ENCODE data around the gene REST. TPM values are rescaled to one million over a fixed set of nuclear protein-coding genes. Genes with fewer than 3 reads are reported as not detected.
A peak's percentile ranks its signal among the peaks of the same experiment; 100 is the strongest.

REST gene
- total and polyA plus RNA-seq, 9 of the 15 experiments (the other 6 are each of a cell fraction or from before 2014, with no cell fraction given): 2.9 to 24.0 (median 19.2) TPM

- TF ChIP-seq RERE (CRISPR knock-in tag; IDR thresholded peaks at IDR 0.05; ENCODE audit: borderline replicate concordance) (no peak), RBM14 (IDR thresholded peaks at IDR 0.05; ENCODE audit: borderline replicate concordance, insufficient read depth, low read depth, low read length) (no peak), ZNF511 (CRISPR knock-in tag; IDR thresholded peaks at IDR 0.05) (peak; percentile 86; the same call in 1 of the 2 replicates), E2F1 (CRISPR knock-in tag; IDR thresholded peaks at IDR 0.05) (no peak), ZNF644 (tag; IDR thresholded peaks at IDR 0.05; ENCODE audit: low read depth) (no peak), RBM34 (IDR thresholded peaks at IDR 0.05; ENCODE audit: borderline replicate concordance, insufficient read depth, low read length) (no peak), CEBPZ (IDR thresholded peaks at IDR 0.05; ENCODE audit: borderline replicate concordance, low read depth, low read length) (no peak)
Observed at GRCh38 chr4:56908206-56909085, 746 bp downstream of the REST start (continued).

Measured in K562 (cell line).